ENCODE data around the gene GOLGA8H.
"Not testable (repeated sequence)": the region's sequence is repeated elsewhere in the genome, so short reads cannot be mapped to it uniquely, and the experiment has no call there.

Gene GOLGA8H

DNA sequence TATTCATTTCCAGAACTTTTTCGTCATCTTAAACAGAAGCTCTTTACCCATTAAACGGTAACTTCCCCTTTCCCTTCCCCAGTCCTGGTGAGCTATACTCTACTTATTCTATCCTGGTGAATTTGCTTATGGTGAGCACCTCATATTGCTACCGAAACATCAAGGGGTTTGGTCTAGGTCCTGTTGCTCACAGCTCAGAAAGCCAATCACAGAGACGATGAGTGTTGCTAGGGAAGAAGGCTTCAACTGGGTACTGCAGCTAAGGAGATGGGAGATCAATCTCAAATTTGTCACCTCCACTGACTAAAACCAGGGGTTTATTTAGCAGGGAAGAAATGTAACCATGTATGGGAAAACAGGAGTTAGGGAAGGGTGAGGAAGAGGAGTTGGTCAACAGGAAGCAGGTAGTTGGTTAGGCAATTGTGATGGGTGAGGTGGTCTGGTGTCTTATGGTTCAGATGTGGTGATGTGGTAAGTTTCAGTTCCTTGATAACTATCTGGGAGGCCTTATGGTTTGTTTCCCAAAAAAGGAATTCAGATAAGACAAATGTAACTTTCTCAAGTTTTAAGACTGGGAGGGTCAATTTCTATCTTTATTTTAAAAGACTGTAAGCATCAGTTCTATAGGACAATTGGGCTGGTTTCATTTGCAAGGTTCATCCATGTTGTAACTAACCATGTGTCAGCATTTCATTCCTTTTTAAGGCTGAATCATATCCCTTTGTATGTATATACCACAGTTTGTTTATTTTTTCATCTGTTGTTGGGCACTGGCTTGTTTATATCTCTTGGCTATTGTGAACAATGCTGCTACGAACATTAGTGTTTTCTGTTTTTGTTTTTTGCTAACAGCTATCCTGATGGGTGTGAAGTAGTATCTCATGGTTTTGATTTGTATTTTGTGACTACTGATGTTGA, 46.4 kb downstream of the GOLGA8H start:
- no peaks in the 10 kb centered on the region for H3K9me3 ChIP-seq (ENCODE audit: control insufficient read depth, low read depth, low read length)
- H3K4me1 ChIP-seq (ENCODE audit: control insufficient read depth, low read depth, low read length), result no peaks in the 10 kb centered on the region
- H3K4me3 ChIP-seq (ENCODE audit: low read length), result no peak overlapping the region
- H3K9ac ChIP-seq (ENCODE audit: low read length), result no peak overlapping the region
- H3K27ac ChIP-seq (ENCODE audit: low read length), result no peak overlapping the region
- no peaks in the 10 kb centered on the region for H3K27me3 ChIP-seq (ENCODE audit: control insufficient read depth, insufficient read depth, low read length)
- H3K36me3 ChIP-seq (ENCODE audit: control insufficient read depth, low read depth, low read length), result peaks cover 37% of the 10 kb centered on the region

DNA sequence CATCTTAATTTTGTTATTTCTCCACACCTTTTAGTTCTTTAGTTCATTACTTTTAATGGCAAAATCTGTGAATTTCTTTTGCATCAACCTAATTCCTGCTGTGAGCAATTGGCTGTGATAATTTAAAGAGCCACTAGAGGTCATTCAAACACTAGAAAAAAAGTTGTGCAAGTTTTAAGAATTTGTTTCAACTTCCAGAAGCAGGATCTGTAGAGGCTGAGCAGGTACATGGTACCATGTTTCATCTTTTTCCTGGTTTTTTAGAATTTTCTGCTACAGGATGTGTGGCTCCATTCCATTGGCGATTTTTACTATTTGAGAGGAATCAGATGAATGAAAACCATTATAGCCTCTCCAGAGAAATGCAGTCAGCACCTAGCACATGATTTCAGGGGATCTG, 57.3 kb downstream of the GOLGA8H start:
- not testable (repeated sequence) for H3K27ac ChIP-seq (ENCODE audit: low read length); H3K9me3 ChIP-seq (ENCODE audit: control insufficient read depth, low read depth, low read length); H3K4me3 ChIP-seq (ENCODE audit: low read length); H3K9ac ChIP-seq (ENCODE audit: low read length); H3K4me1 ChIP-seq (ENCODE audit: control insufficient read depth, low read depth, low read length); H3K36me3 ChIP-seq (ENCODE audit: control insufficient read depth, low read depth, low read length); H3K27me3 ChIP-seq (ENCODE audit: control insufficient read depth, insufficient read depth, low read length)

All from iPS-18a (cell line).